ENCODE results near the gene RLBP1. TPM values are rescaled to one million over a fixed set of nuclear protein-coding genes. Genes with fewer than 3 reads are reported as not detected.

Gene RLBP1
- total RNA-seq, 1 donor from 2014 or later = not detected

DNA sequence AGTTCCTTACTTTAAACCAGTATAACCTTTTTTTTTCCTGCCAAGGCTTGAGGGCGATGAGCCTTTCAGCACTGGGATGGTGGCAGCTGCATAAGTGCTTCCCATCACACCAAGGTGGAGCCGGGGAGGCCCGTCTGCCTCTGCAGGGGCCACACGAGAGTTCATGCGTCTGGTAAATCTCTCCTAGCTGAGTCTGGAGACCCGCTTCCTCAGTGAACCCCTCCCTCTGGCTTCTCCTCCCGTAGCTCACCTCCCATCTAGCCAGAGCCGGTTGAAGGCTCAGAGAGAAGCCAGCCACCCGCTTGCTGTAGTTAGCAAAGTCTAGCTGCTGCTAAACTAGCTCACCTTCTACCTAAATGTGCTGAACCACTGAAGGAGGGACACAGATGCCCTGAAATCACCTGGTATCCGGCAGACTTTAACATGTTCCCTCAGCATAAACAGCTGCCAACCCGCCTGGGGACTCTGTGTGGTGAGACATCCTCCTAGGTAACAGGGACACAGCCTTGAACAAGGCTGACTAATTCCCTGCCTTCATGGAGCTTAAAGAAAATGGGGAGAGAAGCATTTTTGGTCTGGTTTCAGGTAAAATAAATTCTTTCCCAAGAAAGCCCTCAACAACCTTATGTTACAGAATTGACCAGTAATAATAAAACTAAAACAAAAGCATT lies 42.9 kb downstream of the RLBP1 start:
- DNase-seq (ENCODE audit: low read depth) = no peak

DNA sequence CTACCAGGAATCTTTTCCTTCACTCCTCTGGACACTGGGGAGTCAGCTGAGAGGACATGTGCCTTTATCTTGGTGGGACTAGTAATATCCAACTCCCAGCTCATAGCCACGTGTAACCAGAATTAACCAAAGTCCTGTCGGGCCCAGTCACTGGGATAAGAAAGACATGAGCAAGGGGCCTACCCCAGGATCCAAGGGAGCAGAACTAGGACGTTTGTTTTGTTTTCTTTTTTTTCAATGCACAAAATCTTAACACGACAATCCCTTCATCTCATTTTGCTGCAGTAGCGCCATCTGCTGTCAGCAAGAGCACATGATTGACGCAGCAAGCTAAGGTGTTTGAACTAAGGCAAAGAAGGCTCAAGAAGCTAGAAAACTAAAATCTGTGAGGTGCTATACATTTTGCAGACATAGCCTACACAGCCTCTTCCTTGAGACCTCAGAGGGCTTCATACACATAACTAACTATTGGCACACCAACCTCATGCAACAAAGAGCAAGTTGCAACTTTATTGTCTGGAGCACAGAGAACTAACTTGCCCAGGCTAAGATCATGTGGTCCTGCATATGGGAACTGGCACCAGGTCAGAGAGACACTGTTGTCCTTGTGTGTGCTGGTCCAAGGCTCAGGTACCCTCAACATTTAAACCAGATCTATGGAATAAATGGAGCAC lies 43.6 kb downstream of the RLBP1 start:
- peak; percentile 85 for DNase-seq (ENCODE audit: low read depth)

DNA sequence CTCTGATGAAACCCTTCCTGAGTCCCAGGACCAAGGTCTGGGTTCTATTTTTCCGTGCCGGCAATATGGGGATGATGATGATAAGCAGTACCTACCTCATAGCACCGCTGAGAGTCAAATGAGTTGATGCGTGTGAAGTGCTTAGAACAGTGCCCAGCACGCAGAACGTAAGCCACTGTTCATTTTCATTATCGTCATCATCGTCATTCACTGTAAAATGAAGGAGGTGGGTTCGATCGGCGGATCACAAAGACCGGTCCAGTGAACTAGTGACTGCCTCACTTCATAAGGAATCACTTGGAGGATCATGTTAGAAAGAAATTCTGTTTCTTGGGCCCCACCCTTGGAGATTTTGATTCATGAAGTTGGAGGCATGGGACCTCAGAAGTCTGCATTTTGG lies 44.3 kb downstream of the RLBP1 start:
- no peak for DNase-seq (ENCODE audit: low read depth)

DNA sequence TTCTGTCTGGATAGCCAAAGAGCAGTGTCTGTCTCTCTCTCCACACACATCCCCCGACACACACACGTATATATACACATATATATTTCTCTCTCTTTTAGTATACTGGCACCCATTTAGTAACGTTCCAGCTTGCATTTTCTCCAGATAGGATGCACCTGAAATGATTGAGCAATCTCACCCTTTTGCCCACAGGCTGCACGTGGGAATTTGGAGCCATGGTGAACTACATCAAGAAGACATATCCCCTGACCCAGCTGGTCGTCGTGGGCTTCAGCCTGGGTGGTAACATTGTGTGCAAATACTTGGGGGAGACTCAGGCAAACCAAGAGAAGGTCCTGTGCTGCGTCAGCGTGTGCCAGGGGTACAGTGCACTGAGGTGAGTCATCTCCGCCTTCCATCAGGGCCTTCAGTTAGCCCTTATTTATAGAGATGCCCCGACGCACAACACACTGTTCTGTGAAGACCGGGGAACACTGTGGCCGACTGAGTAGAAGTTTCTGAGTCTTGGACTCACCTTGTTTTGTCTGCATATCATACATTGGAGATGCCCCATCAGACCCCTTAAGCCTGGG lies 45.7 kb downstream of the RLBP1 start:
- DNase-seq (ENCODE audit: low read depth) = no peak

DNA sequence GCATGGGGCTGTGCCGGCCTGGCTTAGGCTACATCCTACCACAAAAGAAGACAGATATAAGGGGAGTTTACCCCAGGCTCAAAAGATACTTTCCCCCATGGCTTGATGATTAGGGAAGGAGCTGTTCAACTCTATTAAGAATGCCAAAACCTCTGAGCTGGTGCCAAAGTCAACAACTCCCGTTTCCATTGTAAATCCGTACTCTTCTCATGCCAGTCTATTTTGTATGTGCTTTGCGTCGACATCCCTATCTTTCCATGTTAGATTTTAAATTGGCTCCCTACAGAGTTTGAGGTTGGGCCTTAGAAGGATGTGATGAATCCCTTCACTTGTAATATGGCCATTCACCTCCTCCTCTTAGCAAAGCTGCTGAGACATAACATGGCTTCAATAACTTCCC lies 46.9 kb downstream of the RLBP1 start:
- DNase-seq (ENCODE audit: low read depth) = no peak

DNA sequence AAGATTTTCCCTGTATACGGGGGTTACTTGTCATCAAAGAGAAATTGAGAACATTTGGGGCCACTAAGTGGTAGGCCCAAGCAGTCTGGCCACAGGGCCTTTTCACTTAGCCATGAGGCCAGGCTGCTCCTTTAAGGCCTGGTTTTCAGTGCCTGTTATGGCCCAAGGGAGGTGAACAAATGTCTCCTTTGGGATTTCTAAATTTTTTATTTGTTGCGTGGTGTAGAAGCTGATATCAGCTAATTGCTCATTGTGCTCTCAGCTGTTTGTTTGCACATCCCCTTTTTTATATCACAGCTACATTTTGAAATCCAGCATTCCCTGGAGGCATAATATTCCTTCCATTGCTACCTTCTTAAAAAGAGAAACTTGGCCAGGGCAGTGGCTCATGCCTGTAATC lies 48.5 kb downstream of the RLBP1 start:
- DNase-seq (ENCODE audit: low read depth) = peak; percentile 30

DNA sequence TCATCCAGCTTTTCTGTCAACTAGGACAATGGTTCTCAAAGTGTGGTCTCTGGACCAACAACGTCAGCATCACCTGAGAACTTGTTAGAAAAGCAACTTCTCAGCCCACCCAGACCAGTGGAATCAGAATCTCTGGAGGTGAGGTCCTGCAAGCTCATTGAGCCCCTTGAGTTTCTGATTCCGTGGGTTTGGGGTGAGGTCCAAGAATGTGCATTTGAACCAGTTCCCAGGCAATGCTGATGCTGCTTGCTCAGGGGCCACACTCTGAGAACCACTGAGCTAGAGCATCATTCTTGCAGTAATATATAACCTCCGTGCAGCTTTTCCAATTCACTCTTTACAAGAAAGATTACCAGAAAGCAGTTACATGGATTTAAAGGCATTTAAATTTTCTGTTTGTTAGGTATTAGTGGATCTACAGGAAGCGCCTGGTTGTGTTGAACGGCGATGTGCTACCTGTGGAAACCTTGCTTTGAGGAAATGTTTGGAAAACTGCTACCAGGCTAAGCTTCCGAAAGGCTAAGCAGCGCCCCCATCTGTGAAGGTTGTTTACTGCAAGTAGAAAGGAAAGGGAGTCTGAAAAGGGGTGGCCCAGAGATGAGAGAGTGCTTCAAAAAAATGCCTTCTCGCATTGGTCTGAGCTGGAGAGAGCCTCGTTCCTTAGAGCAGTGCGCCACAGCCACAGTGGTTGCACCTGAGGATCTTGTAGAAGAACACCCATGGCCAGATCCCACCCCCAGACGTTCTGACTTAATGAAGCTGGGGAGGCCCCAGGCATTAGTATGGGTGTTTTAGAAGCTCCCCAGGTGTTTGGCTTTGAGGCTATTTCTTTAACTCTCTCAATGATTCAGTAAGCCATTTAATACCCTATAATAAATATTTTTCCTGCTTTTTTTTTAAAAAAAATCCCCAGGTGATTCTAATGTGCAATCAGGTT lies 50.0 kb downstream of the RLBP1 start:
- peak; percentile 59 for DNase-seq (ENCODE audit: low read depth)

DNA sequence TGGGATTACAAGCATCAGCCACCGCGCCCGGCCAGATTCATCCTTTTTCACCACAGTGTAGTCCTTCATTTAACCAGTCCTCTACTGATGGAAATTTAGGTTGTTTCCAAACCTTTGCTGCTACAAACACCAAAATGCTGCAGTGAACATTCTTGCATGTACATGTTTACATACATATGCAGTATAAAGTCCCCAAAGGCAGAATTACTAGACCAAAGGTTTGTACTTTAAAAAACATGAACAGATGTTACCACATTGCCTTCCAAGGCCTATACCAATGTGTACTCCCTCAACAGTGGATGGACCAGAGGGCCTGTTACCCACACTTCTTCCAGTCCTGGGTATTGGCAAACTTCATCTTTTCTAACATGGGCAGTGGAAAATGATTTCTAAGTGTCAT lies 51.0 kb downstream of the RLBP1 start:
- no peak for DNase-seq (ENCODE audit: low read depth)

DNA sequence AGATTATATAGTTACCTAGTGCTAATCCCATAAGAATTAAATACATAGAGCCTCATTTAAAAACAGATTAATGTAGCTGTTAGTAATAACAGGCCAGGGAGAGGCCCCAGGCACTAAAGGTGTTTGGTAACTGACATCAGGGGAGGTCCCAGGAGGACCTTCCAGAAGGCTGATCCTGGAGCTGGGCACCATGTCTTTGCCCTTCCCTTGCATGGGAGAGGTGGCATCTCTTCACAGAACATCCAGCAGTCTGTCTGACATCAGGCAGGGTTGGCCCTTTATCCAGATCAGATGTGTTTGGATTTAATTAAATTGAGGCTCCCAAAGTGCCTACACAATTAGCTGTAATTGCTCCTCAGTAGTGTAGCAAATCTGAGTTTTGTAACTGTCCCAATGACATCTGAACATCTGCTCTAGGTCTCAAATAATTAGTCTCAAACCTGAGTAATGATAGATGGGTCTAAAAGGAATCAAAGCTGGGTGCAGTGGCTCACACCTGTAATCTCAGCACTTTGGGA lies 53.0 kb downstream of the RLBP1 start:
- DNase-seq (ENCODE audit: low read depth) = no peak

DNA sequence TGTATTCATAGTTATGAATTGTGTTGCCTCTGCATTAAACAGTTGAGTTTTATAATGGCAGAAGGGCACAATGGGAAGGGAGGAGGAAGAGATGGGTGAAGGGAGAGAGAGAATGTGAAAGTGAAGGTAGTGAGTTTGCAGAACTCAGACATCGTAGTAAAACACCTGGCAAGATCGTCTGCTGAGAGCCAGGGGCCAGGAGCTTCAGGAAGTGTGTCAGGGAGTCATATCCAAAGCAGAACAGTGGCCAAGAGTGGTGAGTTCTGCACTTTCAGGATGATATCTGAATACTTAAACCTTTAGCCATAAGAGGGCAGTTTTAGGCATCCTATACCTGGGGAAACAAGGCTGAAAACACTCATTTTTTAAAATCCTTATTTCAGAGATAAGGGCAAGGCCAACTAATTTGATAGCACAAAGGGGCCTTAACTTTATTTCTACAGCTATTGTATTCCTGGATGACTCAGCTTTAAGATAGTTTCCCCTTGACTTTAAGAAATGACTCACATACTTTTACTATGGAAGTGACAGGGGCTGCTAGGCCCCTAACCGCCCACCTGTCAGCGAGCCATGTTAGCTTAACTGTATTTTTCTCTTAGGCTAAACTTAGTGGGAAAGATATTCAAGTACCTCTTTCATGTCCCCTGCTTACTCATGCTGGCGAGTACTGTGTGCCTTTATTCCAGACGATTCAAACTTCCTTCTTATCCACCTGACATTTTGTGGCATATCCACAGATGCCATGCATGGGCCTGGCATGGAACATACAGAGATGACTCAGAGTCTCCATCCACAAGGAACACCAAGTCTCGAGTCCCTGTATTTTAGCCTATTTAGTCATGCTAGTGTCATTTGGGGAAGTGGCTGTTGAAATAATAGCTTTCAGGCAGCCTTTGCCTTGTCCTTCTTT lies 53.9 kb downstream of the RLBP1 start:
- DNase-seq (ENCODE audit: low read depth) = peak; percentile 95

DNA sequence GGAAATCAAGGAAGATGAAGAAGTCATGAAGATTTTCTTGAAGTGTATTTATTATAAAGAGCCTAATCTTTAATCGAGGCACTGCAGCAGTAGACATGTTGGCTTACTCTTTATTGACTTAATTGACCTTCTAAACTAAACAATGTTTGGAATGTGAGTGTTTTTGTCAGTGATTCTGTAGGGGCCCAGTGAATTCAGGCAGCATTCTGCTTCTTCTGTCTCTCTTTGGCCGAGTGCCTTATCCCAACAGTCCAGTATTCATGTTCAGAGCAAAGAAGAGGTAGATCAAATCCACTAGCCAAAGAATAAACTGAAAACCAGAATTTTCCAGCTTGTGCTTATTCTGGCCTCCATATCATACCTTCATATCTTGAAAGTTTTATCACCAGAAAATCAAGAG lies 55.7 kb downstream of the RLBP1 start:
- no peak for DNase-seq (ENCODE audit: low read depth)

DNA sequence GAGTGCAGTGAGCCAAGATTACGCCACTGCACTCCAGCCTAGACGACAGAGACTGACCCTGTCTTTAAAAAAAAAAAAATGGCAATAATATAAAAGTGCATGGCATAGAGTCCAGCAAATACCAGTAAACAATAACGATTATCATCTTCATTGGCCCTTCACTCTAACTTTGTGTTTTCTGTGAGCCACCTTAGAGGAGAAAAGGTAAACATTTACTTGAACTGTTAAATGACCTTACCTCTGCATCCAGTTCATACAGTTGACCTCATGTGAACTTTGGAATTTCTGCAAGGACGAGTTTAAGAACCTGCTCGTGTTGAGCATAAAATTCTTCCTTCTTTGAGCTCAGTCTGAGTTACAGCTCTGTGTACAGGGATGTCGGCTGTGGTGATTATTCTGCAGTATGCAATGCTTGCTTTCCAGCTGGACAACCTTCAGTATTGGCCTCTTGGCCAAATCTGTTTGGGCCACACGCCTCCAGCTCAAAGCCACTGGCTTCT lies 56.6 kb downstream of the RLBP1 start:
- no peak for DNase-seq (ENCODE audit: low read depth)

DNA sequence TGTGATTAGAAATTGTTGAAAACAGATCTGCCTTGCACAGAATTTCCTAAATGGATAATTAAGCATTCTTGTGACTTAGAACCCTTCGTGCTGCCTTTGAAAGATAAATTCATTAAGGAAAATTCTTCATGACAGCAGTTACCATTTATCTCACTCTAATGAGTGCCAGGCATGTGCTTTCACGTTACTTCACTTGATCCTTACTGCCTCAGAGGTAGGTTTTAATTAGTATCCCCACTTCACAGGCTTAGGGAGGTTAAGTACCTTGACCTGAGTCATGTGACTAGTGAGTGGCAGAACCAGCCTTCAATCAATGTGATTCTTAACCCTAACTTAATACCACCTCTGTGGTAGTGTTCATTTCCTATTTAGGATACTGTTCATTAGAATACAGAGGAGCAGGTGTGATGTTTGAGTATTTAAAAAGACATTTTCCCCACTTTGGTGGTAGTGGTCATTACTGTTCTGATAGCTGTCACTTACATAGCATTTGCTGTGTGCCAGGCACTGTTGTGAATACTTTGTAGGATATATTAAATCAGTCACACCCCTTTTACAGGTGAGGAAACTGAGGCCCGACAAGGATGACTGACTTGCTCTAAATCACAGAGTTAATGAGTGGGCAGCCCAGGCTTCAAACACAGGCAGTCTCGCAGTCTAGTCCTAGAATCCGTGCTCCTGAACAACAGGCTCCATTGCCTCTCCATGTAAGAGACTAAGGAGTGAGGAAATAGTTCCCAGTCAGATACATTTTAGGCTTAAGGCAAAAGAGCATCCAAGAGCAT lies 57.9 kb downstream of the RLBP1 start:
- DNase-seq (ENCODE audit: low read depth) = no peak

DNA sequence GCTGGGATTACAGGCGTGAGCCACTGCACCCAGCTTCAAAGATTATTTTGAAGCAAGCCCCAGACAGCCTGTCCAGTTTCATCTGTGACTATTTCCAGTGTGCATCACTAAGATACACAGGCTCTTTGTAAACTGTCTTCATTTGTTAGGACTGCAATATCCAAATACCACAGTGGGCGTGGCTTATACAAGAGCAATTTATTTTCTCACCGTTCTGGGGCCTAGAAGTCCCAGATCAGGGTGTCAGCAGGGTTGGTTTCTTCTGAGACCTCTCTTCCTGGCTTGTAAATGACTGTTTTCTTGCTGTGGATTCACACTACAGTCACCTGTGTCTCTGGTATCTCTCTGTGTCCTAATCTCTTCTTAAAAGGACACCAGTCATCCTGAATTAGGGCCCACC lies 59.7 kb downstream of the RLBP1 start:
- no peak for DNase-seq (ENCODE audit: low read depth)

Other genes starting within 250 kb of the RLBP1 start
- gene ABHD2, start 133.1 kb downstream of the RLBP1 start, total RNA-seq = 61.1 and 78.2 TPM in 2 replicates
- 2.0 and 2.1 TPM in 2 replicates for gene FANCI, start 22.4 kb upstream of the RLBP1 start, total RNA-seq
- gene POLG, start 113.2 kb upstream of the RLBP1 start, total RNA-seq = 108 and 113 TPM in 2 replicates

Data from myocyte (in vitro differentiated cells).